ENCODE data around the gene CNN2. TPM values are rescaled to one million over a fixed set of nuclear protein-coding genes. Genes with fewer than 3 reads are reported as not detected.

Gene CNN2
- total and polyA plus RNA-seq, 12 donors, result 6.9 to 64.9 (median 42.7) TPM

GRCh38 chr19:1051791-1052190 is 25.4 kb downstream of the CNN2 start:
- DNase-seq, result no peak
- 84 to 96% (median 89%) methylated on average over 14 to 17 of the region's 17 CpGs for WGBS, 4 donors
- intact Hi-C loops (cut with DNase I), result no loop called here
- H3K4me3 ChIP-seq, result no peak overlapping the region
- TF ChIP-seq CTCF (IDR thresholded peaks at IDR 0.05) (no peak), POLR2A (IDR thresholded peaks at IDR 0.05) (no peak)
- H3K27me3 ChIP-seq, result no peaks in the 10 kb centered on the region
- no peak overlapping the region for H3K27ac ChIP-seq
- no peaks in the 10 kb centered on the region for H3K4me1 ChIP-seq (replicated peaks in 1 of 2)
- H3K9me3 ChIP-seq (replicated peaks in 1 of 3), result peaks cover 0 to 5% (median 0%) of the 10 kb centered on the region in 3 donors
- no peaks in the 10 kb centered on the region for H3K36me3 ChIP-seq (replicated peaks in 1 of 2)

DNA sequence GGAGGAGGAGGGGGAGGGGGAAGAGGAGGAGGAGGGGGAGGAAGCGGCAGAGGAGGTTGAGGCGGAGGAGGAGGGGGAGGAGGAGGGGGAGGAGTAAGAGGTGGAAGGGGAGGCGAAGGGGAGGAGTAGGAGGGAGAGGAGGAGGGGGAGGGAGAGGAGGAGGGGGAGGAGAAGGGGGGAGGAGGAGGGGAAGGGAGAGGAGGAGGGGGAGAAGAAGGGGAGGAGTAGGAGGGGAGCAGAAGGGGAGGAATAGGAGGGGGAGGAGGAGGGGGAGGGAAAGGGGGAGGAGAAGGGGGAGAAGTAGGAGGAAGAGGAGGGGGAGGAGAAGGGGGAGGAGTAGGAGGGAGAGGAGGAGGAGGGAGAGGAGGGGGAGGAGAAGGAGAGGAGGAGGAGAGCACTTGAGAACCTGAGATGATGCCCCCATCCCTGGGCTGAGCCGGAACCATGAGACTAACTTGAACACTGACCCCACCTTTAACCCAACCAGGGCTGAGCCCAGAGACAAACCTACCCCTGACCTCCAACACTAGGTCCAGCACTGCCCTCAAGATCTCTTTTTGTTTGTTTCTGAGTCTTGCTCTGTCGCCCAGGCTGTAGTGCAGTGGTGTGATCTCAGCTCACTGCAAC is 26.1 kb downstream of the CNN2 start:
- peaks cover 0 to 12% (median 0%) of the 10 kb centered on the region in 3 donors for H3K9me3 ChIP-seq (replicated peaks in 1 of 3)
- H3K27me3 ChIP-seq, result no peaks in the 10 kb centered on the region
- no peak for DNase-seq
- TF ChIP-seq CTCF (IDR thresholded peaks at IDR 0.05), result no peak
- TF ChIP-seq POLR2A (IDR thresholded peaks at IDR 0.05), result no peak
- WGBS, 4 donors, result 79 to 94% (median 83%) methylated on average over 2 to 5 of the region's 5 CpGs
- H3K4me3 ChIP-seq, result no peak overlapping the region
- no peaks in the 10 kb centered on the region for H3K36me3 ChIP-seq (replicated peaks in 1 of 2)
- H3K27ac ChIP-seq, result no peak overlapping the region
- intact Hi-C loops (cut with DNase I), result no loop called here
- no peaks in the 10 kb centered on the region for H3K4me1 ChIP-seq (replicated peaks in 1 of 2)

DNA sequence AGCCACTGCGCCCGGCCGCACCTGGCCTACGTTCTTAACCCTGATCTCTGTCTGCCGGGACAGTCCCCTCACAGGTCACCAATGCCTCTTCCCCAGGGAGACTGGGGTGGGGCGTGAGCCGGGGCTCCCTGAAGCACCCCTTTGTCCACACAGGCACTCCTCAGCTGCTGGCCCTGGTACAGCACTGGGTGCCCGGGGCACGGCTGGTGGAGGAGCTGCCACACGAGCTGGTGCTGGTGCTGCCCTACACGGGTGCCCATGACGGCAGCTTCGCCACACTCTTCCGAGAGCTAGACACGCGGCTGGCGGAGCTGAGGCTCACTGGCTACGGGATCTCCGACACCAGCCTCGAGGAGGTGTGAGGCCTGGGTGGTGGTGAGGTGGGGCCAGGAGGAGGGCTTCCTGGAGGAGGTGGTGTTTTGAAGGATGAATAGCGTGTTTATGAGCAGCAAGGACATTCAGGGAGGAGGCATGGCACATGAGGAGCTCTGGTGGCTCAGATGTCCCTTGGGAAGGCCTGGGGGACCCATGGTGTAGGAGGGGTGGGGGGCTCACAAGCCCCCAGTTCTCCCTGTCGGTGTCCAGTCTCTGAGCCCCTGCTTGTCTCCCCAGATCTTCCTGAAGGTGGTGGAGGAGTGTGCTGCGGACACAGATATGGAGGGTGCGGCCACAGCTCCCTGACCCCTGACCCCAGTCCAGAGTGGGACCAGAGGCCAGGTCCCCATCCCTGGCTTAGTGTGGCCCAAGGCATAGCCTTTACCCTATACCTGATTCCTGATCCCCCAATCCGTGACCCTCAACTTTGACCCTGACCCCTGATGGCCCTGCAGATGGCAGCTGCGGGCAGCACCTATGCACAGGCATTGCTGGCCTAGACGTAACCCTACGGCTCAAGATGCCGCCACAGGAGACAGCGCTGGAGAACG is 27.0 kb downstream of the CNN2 start:
- intact Hi-C loops (cut with DNase I), result no loop called here

More for the DNA sequence above, 27.0 kb downstream of the CNN2 start:
- Histone ChIP-seq H3K27me3 (no peaks in the 10 kb centered on the region), H3K4me1 (replicated peaks in 1 of 2) (no peaks in the 10 kb centered on the region), H3K9me3 (replicated peaks in 1 of 3) (peaks cover 0 to 22% (median 0%) of the 10 kb centered on the region in 3 donors), H3K4me3 (no peak overlapping the region), H3K36me3 (replicated peaks in 1 of 2) (no peaks in the 10 kb centered on the region), H3K27ac (no peak overlapping the region)
- no peak for DNase-seq
- TF ChIP-seq POLR2A (IDR thresholded peaks at IDR 0.05), result no peak
- TF ChIP-seq CTCF (IDR thresholded peaks at IDR 0.05), result no peak
- WGBS, 4 donors, result 90 to 96% (median 93%) methylated on average over 15 to 31 of the region's 31 CpGs
